MM.1S (cell line): ENCODE measurements around the gene BSG.

ENCODE experiments used
- CTCF ChIP-seq: fragments of 300-600 bp; sonication (generic); IDR thresholded peaks from 2 replicates; pipeline ENCODE4 v1.5.1; 2016; ENCODE audit warnings: antibody characterized with exemption, low read length, mixed read lengths
- EZH2phosphoT487 ChIP-seq: fragments of 300-600 bp; sonication (generic); IDR thresholded peaks from 2 replicates; pipeline ENCODE4 v1.6.1; 2018; ENCODE audit warnings: antibody characterized with exemption, low read length

DNA sequence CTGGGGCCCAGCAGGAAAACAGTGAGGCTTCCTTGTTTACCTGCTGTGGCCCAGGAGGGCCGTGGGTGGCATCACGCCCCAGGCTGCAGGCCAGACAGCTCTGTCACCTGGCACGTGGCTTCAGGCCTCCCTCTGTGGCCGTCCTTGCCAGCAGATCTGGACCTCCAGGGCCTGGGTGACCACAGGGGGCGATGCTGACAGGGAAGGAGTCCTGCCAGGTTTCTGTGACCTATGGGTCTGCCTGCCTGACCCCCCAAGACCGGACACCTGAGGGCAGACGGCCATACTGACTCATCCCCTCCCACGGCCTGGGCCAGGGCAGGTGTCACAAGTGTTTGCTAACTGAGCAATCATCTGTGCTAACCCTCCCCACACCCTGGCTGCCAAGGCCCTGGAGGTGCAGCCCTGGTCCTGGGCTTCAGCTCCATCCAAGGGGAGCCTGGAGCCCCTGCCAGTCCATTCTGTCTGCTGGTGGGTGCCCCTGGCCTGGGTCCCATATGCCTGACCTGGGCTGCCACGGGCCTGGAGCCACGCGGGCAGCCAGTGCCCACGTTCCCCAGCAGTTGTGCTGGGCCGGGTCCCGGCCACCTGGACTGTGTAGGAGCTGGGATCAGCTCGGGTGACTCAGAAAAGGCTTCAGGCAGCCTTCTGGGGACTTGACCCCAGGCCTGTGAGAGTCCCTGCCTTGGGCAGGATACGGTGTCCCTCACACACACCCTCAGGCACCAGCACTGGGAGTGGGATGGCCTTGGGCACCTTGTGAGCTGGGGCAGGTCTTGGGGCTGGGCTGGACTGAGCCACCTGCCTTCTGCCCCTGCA is 37.2 kb upstream of the BSG start:
- TF ChIP-seq CTCF (no peak), EZH2phosphoT487 (no peak)
